ENCODE data around the gene RPRD1A. TPM values are rescaled to one million over a fixed set of nuclear protein-coding genes. Genes with fewer than 3 reads are reported as not detected.
"Not testable (repeated sequence)": the region's sequence is repeated elsewhere in the genome, so short reads cannot be mapped to it uniquely, and the experiment has no call there.

The RPRD1A gene
- 10 to 100 TPM; 36.4 to 64.8 (median 53.9) TPM for total RNA-seq

GRCh38 chr18:36067055-36067957 lies at the start of gene RPRD1A:
Gene RPRD1A, minus strand, starts transcription at chr18:36067559. Its CDS starts 155 bp downstream, at chr18:36067404.
- DNase-seq (ENCODE audit: low spot score) (peak; percentile 96), ATAC-seq (ENCODE audit: low FRiP score) (peak; percentile 94)
- TF ChIP-seq CTCF (IDR thresholded peaks at IDR 0.05) = no peak

- not testable (repeated sequence) for DNase-seq (ENCODE audit: low spot score)
Measured at GRCh38 chr18:36116771-36117170, 49.4 kb upstream of the RPRD1A start.

GRCh38 chr18:36114738-36115137 lies 47.4 kb upstream of the RPRD1A start:
- no peak for TF ChIP-seq CTCF (IDR thresholded peaks at IDR 0.05)
- no peak for ATAC-seq (ENCODE audit: low FRiP score)
- DNase-seq (ENCODE audit: low spot score) = no peak

More at GRCh38 chr18:36116771-36117170, 49.4 kb upstream of the RPRD1A start:
- not testable (repeated sequence) for ATAC-seq (ENCODE audit: low FRiP score)

GRCh38 chr18:36114251-36114650 lies 46.9 kb upstream of the RPRD1A start:
- no peak for TF ChIP-seq CTCF (IDR thresholded peaks at IDR 0.05)
- DNase-seq (ENCODE audit: low spot score) (no peak), ATAC-seq (ENCODE audit: low FRiP score) (no peak)

DNA sequence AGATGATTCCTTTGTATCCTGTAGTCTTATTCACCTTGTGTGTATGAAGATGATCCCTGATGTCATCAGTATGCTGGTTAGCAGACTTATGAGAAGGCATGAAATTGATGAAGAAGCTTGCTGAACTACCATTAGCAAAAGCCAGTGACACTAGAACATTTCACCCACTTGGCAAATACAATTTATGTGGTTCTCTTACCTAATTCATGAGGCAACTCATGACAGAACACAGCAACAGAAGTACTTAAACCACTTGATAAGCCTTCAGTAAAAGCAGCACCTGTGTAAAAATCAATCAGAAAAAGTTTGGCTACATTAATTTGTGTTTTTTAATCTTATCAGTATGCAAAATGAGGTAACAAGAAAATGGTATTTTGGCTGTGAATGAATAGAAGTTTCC lies 44.9 kb upstream of the RPRD1A start:
- DNase-seq (ENCODE audit: low spot score) = no peak
- no peak for TF ChIP-seq CTCF (IDR thresholded peaks at IDR 0.05)
- ATAC-seq (ENCODE audit: low FRiP score) = no peak

DNA sequence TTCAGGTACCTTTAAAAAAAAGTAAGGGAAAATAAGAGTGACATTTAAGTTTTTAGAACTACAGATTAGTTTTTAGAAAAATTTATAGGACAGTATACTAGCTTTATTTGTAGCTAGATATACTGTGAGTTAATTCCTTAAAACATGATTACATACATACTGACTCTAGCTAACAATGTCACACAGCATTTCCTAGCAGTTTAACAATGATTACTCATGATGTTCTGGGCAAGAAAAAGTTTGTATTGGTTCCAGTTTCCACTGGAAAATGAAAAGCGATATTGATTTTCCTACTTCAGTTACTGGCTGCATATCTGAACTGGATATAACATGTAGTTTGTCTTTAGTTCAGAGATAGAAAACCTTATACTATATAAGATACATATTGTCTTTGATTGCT lies 42.4 kb upstream of the RPRD1A start:
- no peak for ATAC-seq (ENCODE audit: low FRiP score)
- TF ChIP-seq CTCF (IDR thresholded peaks at IDR 0.05) = no peak
- DNase-seq (ENCODE audit: low spot score) = no peak

GRCh38 chr18:36108601-36109000 lies 41.2 kb upstream of the RPRD1A start:
- no peak for DNase-seq (ENCODE audit: low spot score)
- no peak for ATAC-seq (ENCODE audit: low FRiP score)
- no peak for TF ChIP-seq CTCF (IDR thresholded peaks at IDR 0.05)

Data from omental fat pad (tissue), 4 donors.